Globus pallidus (tissue), 1 donor: Measurements from ENCODE around the gene ARHGAP25.
"Not testable (repeated sequence)": the region's sequence is repeated elsewhere in the genome, so short reads cannot be mapped to it uniquely, and the experiment has no call there.

ENCODE experiments used
- DNase-seq: peaks from one replicate; pipeline ENCODE4 v3.0.0-alpha.2; 2015; ENCODE audit warnings: low spot score

Gene ARHGAP25

GRCh38 chr2:68798569-68798968 lies 64.0 kb downstream of the ARHGAP25 start:
- DNase-seq, result no peak

- DNase-seq, result no peak
These were observed 64.8 kb downstream of the ARHGAP25 start for GRCh38 chr2:68799140-68800026.

GRCh38 chr2:68800027-68800401 lies 65.4 kb downstream of the ARHGAP25 start:
- DNase-seq, result no peak

- DNase-seq, result no peak
These were observed 65.9 kb downstream of the ARHGAP25 start for GRCh38 chr2:68800517-68800916.

- DNase-seq, result not testable (repeated sequence)
These were observed 67.5 kb downstream of the ARHGAP25 start for GRCh38 chr2:68802161-68802560.

- no peak for DNase-seq
These were observed 70.4 kb downstream of the ARHGAP25 start for GRCh38 chr2:68805025-68805424.

- no peak for DNase-seq
These were observed 72.0 kb downstream of the ARHGAP25 start for GRCh38 chr2:68806511-68807109.

- no peak for DNase-seq
These were observed 73.2 kb downstream of the ARHGAP25 start for GRCh38 chr2:68807821-68808266.

GRCh38 chr2:68809324-68810240 lies 75.0 kb downstream of the ARHGAP25 start:
- no peak for DNase-seq

GRCh38 chr2:68811364-68811763 lies 76.8 kb downstream of the ARHGAP25 start:
- no peak for DNase-seq

- no peak for DNase-seq
These were observed 77.6 kb downstream of the ARHGAP25 start for GRCh38 chr2:68812251-68812650.

GRCh38 chr2:68813596-68813995 lies 79.0 kb downstream of the ARHGAP25 start:
- no peak for DNase-seq

GRCh38 chr2:68817306-68817705 lies 82.7 kb downstream of the ARHGAP25 start:
- DNase-seq, result no peak

- no peak for DNase-seq
These were observed 84.9 kb downstream of the ARHGAP25 start for GRCh38 chr2:68819556-68819955.

GRCh38 chr2:68822207-68822872 lies 87.7 kb downstream of the ARHGAP25 start:
- DNase-seq, result no peak

- no peak for DNase-seq
These were observed 90.2 kb downstream of the ARHGAP25 start for GRCh38 chr2:68824831-68825230.

- no peak for DNase-seq
These were observed 91.3 kb downstream of the ARHGAP25 start for GRCh38 chr2:68825866-68826265.

- DNase-seq, result no peak
These were observed 93.1 kb downstream of the ARHGAP25 start for GRCh38 chr2:68827666-68828065.

- peak; percentile 90 for DNase-seq
These were observed 94.5 kb downstream of the ARHGAP25 start for GRCh38 chr2:68828887-68829708.

- no peak for DNase-seq
These were observed 95.1 kb downstream of the ARHGAP25 start for GRCh38 chr2:68829749-68830148.

GRCh38 chr2:68831686-68832232 lies 97.1 kb downstream of the ARHGAP25 start:
- no peak for DNase-seq
